ENCODE results near the gene EVI5L.
"Not testable (repeated sequence)": the region's sequence is repeated elsewhere in the genome, so short reads cannot be mapped to it uniquely, and the experiment has no call there.

EVI5L gene

DNA sequence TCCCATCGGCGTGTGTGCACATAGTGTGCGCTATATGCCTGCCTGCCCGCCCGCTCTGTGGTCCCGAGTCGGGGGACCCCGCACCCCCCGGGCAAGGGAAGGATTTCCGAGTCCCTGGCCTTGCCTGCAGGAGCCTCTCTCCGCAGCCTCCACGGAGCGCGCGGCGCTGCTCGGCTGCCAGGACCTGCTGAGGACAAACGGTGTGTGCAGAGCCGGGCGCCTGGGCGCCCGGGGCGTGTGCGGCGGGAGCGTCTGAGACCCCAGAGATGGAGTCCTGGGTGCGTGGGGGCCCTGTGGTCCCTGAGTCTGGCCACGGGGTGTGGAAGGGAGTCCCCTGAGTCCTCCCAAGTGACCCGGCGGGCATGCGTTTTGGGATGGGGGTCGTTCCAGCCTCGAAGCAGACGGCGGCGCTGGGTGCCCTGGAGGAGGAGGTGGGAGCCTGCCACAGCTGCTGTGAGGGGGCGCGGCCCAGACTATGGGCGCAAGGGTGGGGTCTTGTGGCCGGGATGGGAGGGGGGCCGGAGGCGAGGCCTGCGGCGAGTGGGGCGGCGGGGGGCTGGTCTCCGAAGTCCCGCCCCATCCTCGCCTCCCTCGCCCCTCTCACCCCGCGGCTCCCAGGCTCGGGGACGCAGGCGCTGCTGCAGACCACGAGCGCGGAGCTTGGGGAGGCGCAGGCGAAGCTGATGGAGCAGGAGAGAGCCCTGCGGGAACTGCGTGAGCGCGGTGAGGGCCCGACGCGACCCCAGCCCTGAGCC is 41.7 kb upstream of the EVI5L start:
- TF ChIP-seq, protein P1, sequence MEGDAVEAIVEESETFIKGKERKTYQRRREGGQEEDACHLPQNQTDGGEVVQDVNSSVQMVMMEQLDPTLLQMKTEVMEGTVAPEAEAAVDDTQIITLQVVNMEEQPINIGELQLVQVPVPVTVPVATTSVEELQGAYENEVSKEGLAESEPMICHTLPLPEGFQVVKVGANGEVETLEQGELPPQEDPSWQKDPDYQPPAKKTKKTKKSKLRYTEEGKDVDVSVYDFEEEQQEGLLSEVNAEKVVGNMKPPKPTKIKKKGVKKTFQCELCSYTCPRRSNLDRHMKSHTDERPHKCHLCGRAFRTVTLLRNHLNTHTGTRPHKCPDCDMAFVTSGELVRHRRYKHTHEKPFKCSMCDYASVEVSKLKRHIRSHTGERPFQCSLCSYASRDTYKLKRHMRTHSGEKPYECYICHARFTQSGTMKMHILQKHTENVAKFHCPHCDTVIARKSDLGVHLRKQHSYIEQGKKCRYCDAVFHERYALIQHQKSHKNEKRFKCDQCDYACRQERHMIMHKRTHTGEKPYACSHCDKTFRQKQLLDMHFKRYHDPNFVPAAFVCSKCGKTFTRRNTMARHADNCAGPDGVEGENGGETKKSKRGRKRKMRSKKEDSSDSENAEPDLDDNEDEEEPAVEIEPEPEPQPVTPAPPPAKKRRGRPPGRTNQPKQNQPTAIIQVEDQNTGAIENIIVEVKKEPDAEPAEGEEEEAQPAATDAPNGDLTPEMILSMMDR (IDR thresholded peaks at IDR 0.05; ENCODE audit: low read depth, low read length): no peak
- H3K4me3 ChIP-seq (ENCODE audit: low read depth, low read length): no peak overlapping the region
- no peak for DNase-seq (ENCODE audit: low read depth, low spot score)
- in situ Hi-C loops (cut with HindIII; ENCODE audit: low sequenced_read_pairs): no loop called here

DNA sequence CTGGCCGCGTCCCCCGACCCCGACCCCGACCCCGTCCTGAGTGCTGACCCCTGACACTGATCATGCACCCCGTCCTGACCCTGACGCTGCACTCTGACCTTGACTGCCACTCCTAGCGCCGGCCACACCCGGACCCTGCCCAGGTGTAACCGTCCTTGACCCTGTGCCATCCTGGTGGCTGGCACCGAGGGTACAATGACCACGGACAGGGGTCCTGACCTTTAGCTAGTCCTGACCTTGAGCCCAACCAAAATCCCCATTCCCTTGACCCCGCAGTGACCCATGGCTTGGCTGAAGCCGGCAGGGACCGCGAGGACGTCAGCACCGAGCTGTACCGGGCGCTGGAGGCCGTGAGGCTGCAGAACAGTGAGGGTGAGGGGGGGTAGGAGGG is 41.1 kb upstream of the EVI5L start:
- no peak for DNase-seq (ENCODE audit: low read depth, low spot score)
- in situ Hi-C loops (cut with HindIII; ENCODE audit: low sequenced_read_pairs): no loop called here
- H3K4me3 ChIP-seq (ENCODE audit: low read depth, low read length): no peak overlapping the region
- TF ChIP-seq, protein P1 (IDR thresholded peaks at IDR 0.05; ENCODE audit: low read depth, low read length): no peak

DNA sequence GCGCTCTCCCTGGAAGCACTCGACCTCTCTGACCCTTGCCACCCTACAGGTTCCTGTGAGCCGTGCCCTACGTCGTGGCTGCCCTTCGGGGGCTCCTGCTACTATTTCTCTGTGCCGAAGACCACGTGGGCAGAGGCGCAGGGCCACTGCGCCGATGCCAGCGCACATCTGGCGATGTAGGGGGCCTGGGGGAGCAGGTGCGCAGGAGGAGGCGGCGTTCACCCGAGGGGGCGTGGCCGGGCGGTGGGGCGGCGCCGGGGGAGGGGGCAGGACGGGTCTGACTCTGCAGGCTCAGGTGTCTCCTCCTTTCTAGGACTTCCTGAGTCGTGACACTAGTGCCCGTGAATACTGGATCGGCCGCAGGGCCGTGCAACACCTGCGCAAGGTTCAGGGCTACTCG is 40.6 kb upstream of the EVI5L start:
- H3K4me3 ChIP-seq (ENCODE audit: low read depth, low read length): no peak overlapping the region
- no peak for DNase-seq (ENCODE audit: low read depth, low spot score)
- in situ Hi-C loops (cut with HindIII; ENCODE audit: low sequenced_read_pairs): no loop called here
- TF ChIP-seq, protein P1 (IDR thresholded peaks at IDR 0.05; ENCODE audit: low read depth, low read length): no peak

- TF ChIP-seq, protein P1 (IDR thresholded peaks at IDR 0.05; ENCODE audit: low read depth, low read length): no peak
- no peak for DNase-seq (ENCODE audit: low read depth, low spot score)
- in situ Hi-C loops (cut with HindIII; ENCODE audit: low sequenced_read_pairs): no loop called here
- H3K4me3 ChIP-seq (ENCODE audit: low read depth, low read length): no peak overlapping the region
Observed at GRCh38 chr19:7790416-7790815, 39.6 kb upstream of the EVI5L start.

DNA sequence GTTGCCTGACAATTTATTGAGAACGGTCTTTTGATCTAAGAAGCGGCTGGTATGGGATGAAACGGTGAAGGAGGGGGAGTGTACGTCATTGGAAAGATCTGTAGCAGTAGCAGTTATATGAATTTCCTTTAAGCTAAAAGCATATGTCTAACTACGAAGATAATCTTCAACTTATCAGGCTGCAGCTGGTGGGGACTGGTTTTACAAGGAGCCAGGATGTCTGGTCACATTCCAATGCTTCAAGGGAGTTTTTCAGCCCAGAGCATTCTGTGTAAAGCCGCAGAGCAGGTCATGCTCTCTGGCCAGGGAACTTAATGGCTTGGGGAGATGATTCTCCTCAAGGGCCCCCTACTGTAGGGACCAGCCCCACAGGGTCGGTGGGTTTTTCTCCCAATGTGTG is 37.7 kb upstream of the EVI5L start:
- H3K4me3 ChIP-seq (ENCODE audit: low read depth, low read length): no peak overlapping the region
- DNase-seq (ENCODE audit: low read depth, low spot score): no peak
- in situ Hi-C loops (cut with HindIII; ENCODE audit: low sequenced_read_pairs): no loop called here
- TF ChIP-seq, protein P1 (IDR thresholded peaks at IDR 0.05; ENCODE audit: low read depth, low read length): no peak

GRCh38 chr19:7792701-7793100 is 37.3 kb upstream of the EVI5L start:
- H3K4me3 ChIP-seq (ENCODE audit: low read depth, low read length); DNase-seq (ENCODE audit: low read depth, low spot score); in situ Hi-C loops (cut with HindIII; ENCODE audit: low sequenced_read_pairs): not testable (repeated sequence)

GRCh38 chr19:7793493-7793892 is 36.5 kb upstream of the EVI5L start:
- TF ChIP-seq, protein P1 (IDR thresholded peaks at IDR 0.05; ENCODE audit: low read depth, low read length): no peak
- in situ Hi-C loops (cut with HindIII; ENCODE audit: low sequenced_read_pairs): no loop called here
- no peak for DNase-seq (ENCODE audit: low read depth, low spot score)
- no peak overlapping the region for H3K4me3 ChIP-seq (ENCODE audit: low read depth, low read length)
